GM12864 (cell line): ENCODE results near the gene INO80E.

Experiments used
- DNase-seq: peaks from one replicate; pipeline ENCODE4 v3.0.0-alpha.2; 2011; ENCODE audit warnings: low read depth
- H3K4me3 ChIP-seq: 2 replicates; pipeline ENCODE4 v1.5.1; 2011; ENCODE audit warnings: mild to moderate bottlenecking, low read depth, low read length, control low read depth
- CTCF ChIP-seq: IDR thresholded peaks from 2 replicates; pipeline ENCODE4 v1.5.1; 2011; ENCODE audit warnings: low read depth, mild to moderate bottlenecking, moderate library complexity, low read length, control low read depth, inconsistent platforms; ENCODE audit errors: missing control alignments

The INO80E gene

GRCh38 chr16:30002614-30003346, 6.7 kb downstream of the INO80E start:
- no peak for TF ChIP-seq CTCF
- no peak for DNase-seq
- no peak overlapping the region for H3K4me3 ChIP-seq

GRCh38 chr16:30003670-30004423, 7.8 kb downstream of the INO80E start:
- H3K4me3 ChIP-seq = no peak overlapping the region
- TF ChIP-seq CTCF = no peak
- no peak for DNase-seq

- DNase-seq = no peak
- no peak for TF ChIP-seq CTCF
- H3K4me3 ChIP-seq = no peak overlapping the region
Observed at GRCh38 chr16:30004424-30004776, 8.4 kb downstream of the INO80E start.

- H3K4me3 ChIP-seq = no peak overlapping the region
- no peak for TF ChIP-seq CTCF
- no peak for DNase-seq
Observed at GRCh38 chr16:30004811-30005242, 8.8 kb downstream of the INO80E start.

- DNase-seq = no peak
- H3K4me3 ChIP-seq = no peak overlapping the region
- TF ChIP-seq CTCF = peak; percentile 76
Observed at GRCh38 chr16:30005341-30006094, 9.5 kb downstream of the INO80E start.

GRCh38 chr16:30006095-30006473, 10.0 kb downstream of the INO80E start:
- TF ChIP-seq CTCF = no peak
- H3K4me3 ChIP-seq = no peak overlapping the region
- DNase-seq = no peak
